Kidney glomerular epithelial cell (primary cell): Measurements from ENCODE around the gene FSD1L.

Experiments used
- DNase-seq: peaks from one replicate; lab custom pipeline; 2025; lab: John Stamatoyannopoulos, UW

FSD1L gene

GRCh38 chr9:105435453-105435852 lies 12.4 kb upstream of the FSD1L start:
- no peak for DNase-seq

- no peak for DNase-seq
Observed at GRCh38 chr9:105436783-105437182, 11.1 kb upstream of the FSD1L start.

GRCh38 chr9:105437704-105438103 lies 10.1 kb upstream of the FSD1L start:
- DNase-seq: no peak

- DNase-seq: peak; percentile 66
Observed at GRCh38 chr9:105438141-105438806, 9.6 kb upstream of the FSD1L start.

GRCh38 chr9:105439428-105439827 lies 8.4 kb upstream of the FSD1L start:
- peak; percentile 14 for DNase-seq

- no peak for DNase-seq
Observed at GRCh38 chr9:105441616-105442160, 6.1 kb upstream of the FSD1L start.

- no peak for DNase-seq
Observed at GRCh38 chr9:105443121-105443520, 4.7 kb upstream of the FSD1L start.

GRCh38 chr9:105444130-105444529 lies 3.7 kb upstream of the FSD1L start:
- no peak for DNase-seq

GRCh38 chr9:105445203-105445881 lies 2.5 kb upstream of the FSD1L start:
- no peak for DNase-seq

GRCh38 chr9:105447386-105447813 lies 434 bp upstream of the FSD1L start:
- no peak for DNase-seq

- peak; percentile 21 for DNase-seq
Observed at GRCh38 chr9:105449081-105449480, 1.2 kb downstream of the FSD1L start.

- no peak for DNase-seq
Observed at GRCh38 chr9:105452185-105452584, 4.4 kb downstream of the FSD1L start.

- DNase-seq: no peak
Observed at GRCh38 chr9:105455836-105456475, 8.1 kb downstream of the FSD1L start.

GRCh38 chr9:105457560-105458294 lies 9.9 kb downstream of the FSD1L start:
- DNase-seq: no peak

GRCh38 chr9:105458404-105458803 lies 10.6 kb downstream of the FSD1L start:
- DNase-seq: no peak

- DNase-seq: no peak
Observed at GRCh38 chr9:105459336-105459735, 11.5 kb downstream of the FSD1L start.

- DNase-seq: no peak
Observed at GRCh38 chr9:105466898-105467455, 19.1 kb downstream of the FSD1L start.

GRCh38 chr9:105468875-105469274 lies 21.0 kb downstream of the FSD1L start:
- DNase-seq: no peak

- DNase-seq: no peak
Observed at GRCh38 chr9:105473221-105473620, 25.4 kb downstream of the FSD1L start.

GRCh38 chr9:105475302-105475701 lies 27.5 kb downstream of the FSD1L start:
- DNase-seq: peak; percentile 50

GRCh38 chr9:105479846-105480245 lies 32.0 kb downstream of the FSD1L start:
- DNase-seq: no peak

GRCh38 chr9:105483618-105484017 lies 35.8 kb downstream of the FSD1L start:
- no peak for DNase-seq
